ENCODE data around the gene ATP5ME. TPM values are rescaled to one million over a fixed set of nuclear protein-coding genes. Genes with fewer than 3 reads are reported as not detected.
"Not testable (repeated sequence)": the region's sequence is repeated elsewhere in the genome, so short reads cannot be mapped to it uniquely, and the experiment has no call there.

Gene ATP5ME
- total and polyA plus RNA-seq, 2 experiments from 2014 or later = 177 to 1,438 TPM

GRCh38 chr4:673349-674091, 556 bp downstream of the ATP5ME start:
- peak overlapping the region; percentile 78 for H3K27ac ChIP-seq
- TF ChIP-seq CTCF (IDR thresholded peaks at IDR 0.05; ENCODE audit: low read depth, low read length) = no peak
- no peaks in the 10 kb centered on the region for H3K27me3 ChIP-seq
- peaks cover 23% of the 10 kb centered on the region for H3K36me3 ChIP-seq
- H3K4me1 ChIP-seq (ENCODE audit: low read depth) = peaks cover 30% of the 10 kb centered on the region
- peak overlapping the region; percentile 88 for H3K4me3 ChIP-seq
- peak in 1 of 2 donors; percentile 35 for DNase-seq (ENCODE audit: low read depth in 1 of 2, low spot score in 1 of 2)
- no peaks in the 10 kb centered on the region for H3K9me3 ChIP-seq (ENCODE audit: low read depth)

GRCh38 chr4:671769-672168, 2.3 kb downstream of the ATP5ME start:
- TF ChIP-seq CTCF (IDR thresholded peaks at IDR 0.05; ENCODE audit: low read depth, low read length) = no peak
- H3K4me3 ChIP-seq = no peak overlapping the region
- no peak for DNase-seq (ENCODE audit: low read depth in 1 of 2, low spot score in 1 of 2)
- no peaks in the 10 kb centered on the region for H3K9me3 ChIP-seq (ENCODE audit: low read depth)
- no peaks in the 10 kb centered on the region for H3K27me3 ChIP-seq
- peaks cover 23% of the 10 kb centered on the region for H3K36me3 ChIP-seq
- H3K27ac ChIP-seq = no peak overlapping the region
- H3K4me1 ChIP-seq (ENCODE audit: low read depth) = peaks cover 22% of the 10 kb centered on the region

GRCh38 chr4:669806-670559, 4.1 kb downstream of the ATP5ME start:
- DNase-seq (ENCODE audit: low read depth in 1 of 2, low spot score in 1 of 2); H3K4me1 ChIP-seq (ENCODE audit: low read depth); H3K27me3 ChIP-seq; H3K27ac ChIP-seq; H3K9me3 ChIP-seq (ENCODE audit: low read depth); H3K4me3 ChIP-seq: not testable (repeated sequence)
- peaks cover 23% of the 10 kb centered on the region for H3K36me3 ChIP-seq

GRCh38 chr4:668219-668618, 5.9 kb downstream of the ATP5ME start:
- H3K9me3 ChIP-seq (ENCODE audit: low read depth); H3K27me3 ChIP-seq; H3K4me3 ChIP-seq; DNase-seq (ENCODE audit: low read depth in 1 of 2, low spot score in 1 of 2); H3K4me1 ChIP-seq (ENCODE audit: low read depth); H3K27ac ChIP-seq: not testable (repeated sequence)
- peaks cover 23% of the 10 kb centered on the region for H3K36me3 ChIP-seq

- no peak for DNase-seq (ENCODE audit: low read depth in 1 of 2, low spot score in 1 of 2)
- Histone ChIP-seq H3K4me3 (no peak overlapping the region), H3K9me3 (ENCODE audit: low read depth) (no peaks in the 10 kb centered on the region), H3K27me3 (no peaks in the 10 kb centered on the region), H3K4me1 (ENCODE audit: low read depth) (no peaks in the 10 kb centered on the region), H3K36me3 (peaks cover 19% of the 10 kb centered on the region), H3K27ac (no peak overlapping the region)
- no peak for TF ChIP-seq CTCF (IDR thresholded peaks at IDR 0.05; ENCODE audit: low read depth, low read length)
Measured at GRCh38 chr4:667545-667925, 6.5 kb downstream of the ATP5ME start.

- TF ChIP-seq CTCF (IDR thresholded peaks at IDR 0.05; ENCODE audit: low read depth, low read length) = no peak
- H3K36me3 ChIP-seq = peaks cover 13% of the 10 kb centered on the region
- DNase-seq (ENCODE audit: low read depth in 1 of 2, low spot score in 1 of 2) = no peak
- no peaks in the 10 kb centered on the region for H3K27me3 ChIP-seq
- H3K27ac ChIP-seq = no peak overlapping the region
- no peak overlapping the region for H3K4me3 ChIP-seq
- no peaks in the 10 kb centered on the region for H3K4me1 ChIP-seq (ENCODE audit: low read depth)
- no peaks in the 10 kb centered on the region for H3K9me3 ChIP-seq (ENCODE audit: low read depth)
Measured at GRCh38 chr4:666822-667544, 7.1 kb downstream of the ATP5ME start.
